ENCODE results near the gene TESMIN. TPM values are rescaled to one million over a fixed set of nuclear protein-coding genes. Genes with fewer than 3 reads are reported as not detected.

The TESMIN gene
- total and polyA plus RNA-seq, 9 donors = 0.09 to 0.71 (median 0.44) TPM

DNA sequence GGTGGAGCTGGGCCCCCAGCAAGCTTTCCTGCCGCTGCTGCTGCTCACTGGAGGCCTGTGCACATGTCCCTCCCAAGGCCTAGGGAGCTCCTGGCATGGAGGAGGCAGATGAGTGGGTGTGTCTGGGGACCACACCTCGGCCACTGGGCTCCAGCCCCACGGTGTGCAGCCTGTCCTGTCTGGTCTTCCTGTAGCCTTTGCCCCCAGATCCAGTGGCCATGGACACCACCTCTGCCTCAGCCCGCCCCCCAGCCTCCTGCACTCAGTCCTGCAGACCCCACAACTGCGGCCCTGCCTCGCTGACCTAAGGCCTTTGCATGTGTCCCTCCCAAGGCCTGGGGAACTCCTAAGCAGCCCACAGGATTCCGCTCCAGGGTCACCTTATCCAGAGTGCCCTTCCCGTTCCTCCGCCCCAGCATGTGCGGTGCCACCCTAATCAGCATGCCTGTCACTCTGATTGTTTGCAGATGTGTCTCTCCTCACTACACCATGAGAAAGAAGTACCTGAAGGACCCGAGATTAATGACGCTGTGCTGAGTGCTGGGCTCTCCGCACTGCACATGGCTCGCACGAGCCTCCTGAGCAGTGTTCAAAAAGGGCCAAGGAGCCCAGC lies 58.3 kb downstream of the TESMIN start:
- WGBS (ENCODE audit: insufficient coverage) = 62% methylated on average over 14 of the region's 15 CpGs
- H3K27me3 ChIP-seq (ENCODE audit: control insufficient read depth, insufficient read depth, low read length) = peaks cover 20% of the 10 kb centered on the region

GRCh38 chr11:68692115-68692514 lies 59.2 kb downstream of the TESMIN start:
- no peak overlapping the region for H3K27ac ChIP-seq (ENCODE audit: low read length)
- H3K9me3 ChIP-seq (replicated peaks; ENCODE audit: control insufficient read depth, low read depth, low read length) = peaks cover 3% of the 10 kb centered on the region
- H3K27me3 ChIP-seq (ENCODE audit: control insufficient read depth, insufficient read depth, low read length) = peaks cover 25% of the 10 kb centered on the region
- H3K36me3 ChIP-seq (ENCODE audit: control insufficient read depth, insufficient read depth, low read length) = no peaks in the 10 kb centered on the region
- H3K4me3 ChIP-seq (ENCODE audit: low read length) = no peak overlapping the region
- peaks cover 6% of the 10 kb centered on the region for H3K4me1 ChIP-seq (ENCODE audit: control insufficient read depth, insufficient read depth, low read length)
- 85% methylated on average over 5 of the region's 10 CpGs for WGBS (ENCODE audit: insufficient coverage)
- DNase-seq = no peak

More for the DNA sequence above, 58.3 kb downstream of the TESMIN start:
- DNase-seq = no peak
- H3K27ac ChIP-seq (ENCODE audit: low read length) = no peak overlapping the region
- H3K9me3 ChIP-seq (replicated peaks; ENCODE audit: control insufficient read depth, low read depth, low read length) = peaks cover 3% of the 10 kb centered on the region
- no peak overlapping the region for H3K4me3 ChIP-seq (ENCODE audit: low read length)
- no peaks in the 10 kb centered on the region for H3K4me1 ChIP-seq (ENCODE audit: control insufficient read depth, insufficient read depth, low read length)
- no peaks in the 10 kb centered on the region for H3K36me3 ChIP-seq (ENCODE audit: control insufficient read depth, insufficient read depth, low read length)

DNA sequence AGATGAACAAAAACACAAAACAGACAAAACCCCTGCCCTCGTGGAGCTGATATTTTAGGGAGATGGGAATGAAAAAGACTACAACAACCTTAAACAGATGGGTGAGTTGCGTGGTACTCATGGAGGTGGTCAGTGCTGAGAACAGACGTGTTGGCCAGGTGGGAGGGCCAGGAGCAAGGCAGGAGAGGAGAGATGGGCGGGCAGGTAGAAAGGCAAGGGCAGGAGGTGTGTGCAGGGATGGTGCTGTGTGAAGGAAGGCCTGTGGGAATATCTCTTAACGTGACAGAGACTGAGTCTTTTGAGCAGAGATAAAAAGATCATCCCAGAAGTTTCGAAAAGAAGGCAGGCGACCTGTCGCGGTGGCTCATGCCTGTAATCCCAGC lies 59.9 kb downstream of the TESMIN start:
- peaks cover 33% of the 10 kb centered on the region for H3K27me3 ChIP-seq (ENCODE audit: control insufficient read depth, insufficient read depth, low read length)

GRCh38 chr11:68690671-68691401 lies 60.5 kb downstream of the TESMIN start:
- peaks cover 7% of the 10 kb centered on the region for H3K4me1 ChIP-seq (ENCODE audit: control insufficient read depth, insufficient read depth, low read length)
- DNase-seq = no peak
- peaks cover 36% of the 10 kb centered on the region for H3K27me3 ChIP-seq (ENCODE audit: control insufficient read depth, insufficient read depth, low read length)
- 46% methylated on average over 8 of the region's 16 CpGs for WGBS (ENCODE audit: insufficient coverage)
- H3K9me3 ChIP-seq (replicated peaks; ENCODE audit: control insufficient read depth, low read depth, low read length) = no peaks in the 10 kb centered on the region
- H3K4me3 ChIP-seq (ENCODE audit: low read length) = no peak overlapping the region
- no peaks in the 10 kb centered on the region for H3K36me3 ChIP-seq (ENCODE audit: control insufficient read depth, insufficient read depth, low read length)
- no peak overlapping the region for H3K27ac ChIP-seq (ENCODE audit: low read length)

More for the DNA sequence above, 59.9 kb downstream of the TESMIN start:
- H3K4me3 ChIP-seq (ENCODE audit: low read length) = no peak overlapping the region
- 77% methylated on average over 4 of the region's 9 CpGs for WGBS (ENCODE audit: insufficient coverage)
- no peaks in the 10 kb centered on the region for H3K9me3 ChIP-seq (replicated peaks; ENCODE audit: control insufficient read depth, low read depth, low read length)
- DNase-seq = no peak
- no peak overlapping the region for H3K27ac ChIP-seq (ENCODE audit: low read length)
- H3K4me1 ChIP-seq (ENCODE audit: control insufficient read depth, insufficient read depth, low read length) = peaks cover 7% of the 10 kb centered on the region
- no peaks in the 10 kb centered on the region for H3K36me3 ChIP-seq (ENCODE audit: control insufficient read depth, insufficient read depth, low read length)

DNA sequence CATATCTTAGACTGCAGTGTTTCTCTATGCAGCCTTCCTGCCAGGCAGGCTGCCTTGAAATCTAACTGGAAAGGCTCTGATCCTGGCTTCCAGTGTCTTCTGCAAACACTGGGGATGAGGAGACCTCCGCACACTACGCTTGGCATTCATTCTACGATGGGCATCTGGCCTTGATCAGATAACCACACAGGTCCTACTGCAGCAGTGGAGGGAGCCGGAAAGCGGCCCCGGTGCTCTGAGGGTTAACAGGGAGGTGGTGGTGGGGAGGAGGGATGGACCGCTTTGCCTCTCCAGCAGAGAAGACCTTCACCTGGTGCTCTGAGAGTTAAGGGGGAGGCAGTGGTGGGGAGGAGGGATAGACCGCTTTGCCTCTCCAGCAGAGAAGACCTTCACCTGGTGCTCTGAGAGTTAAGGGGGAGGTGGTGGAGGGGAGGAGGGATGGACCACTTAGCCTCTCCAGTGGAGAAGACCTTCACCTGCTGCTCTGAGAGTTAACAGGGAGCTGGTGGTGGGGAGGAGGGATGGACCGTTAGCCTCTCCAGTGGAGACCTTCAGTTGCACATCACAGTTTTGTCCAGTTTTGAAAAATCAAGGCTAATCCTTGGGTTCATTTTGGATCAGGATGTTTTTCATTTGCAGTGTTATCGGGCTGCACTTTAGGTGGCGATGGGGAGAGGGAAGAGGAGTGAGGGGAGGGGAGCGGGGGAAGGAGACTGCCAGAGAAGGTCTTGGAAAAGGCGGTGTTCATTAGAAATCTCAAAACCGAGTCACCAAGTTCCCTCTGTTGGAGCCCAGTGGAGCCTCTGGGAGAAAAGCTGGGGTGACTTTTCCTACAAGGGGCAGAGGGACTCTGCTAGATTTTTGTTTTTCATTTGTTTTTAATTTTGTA lies 61.3 kb downstream of the TESMIN start:
- DNase-seq = no peak

GRCh38 chr11:68688881-68689280 lies 62.4 kb downstream of the TESMIN start:
- WGBS (ENCODE audit: insufficient coverage) = 77% methylated on average over 11 of the region's 12 CpGs
- H3K27me3 ChIP-seq (ENCODE audit: control insufficient read depth, insufficient read depth, low read length) = peaks cover 51% of the 10 kb centered on the region

More for the DNA sequence above, 61.3 kb downstream of the TESMIN start:
- Histone ChIP-seq H3K27me3 (ENCODE audit: control insufficient read depth, insufficient read depth, low read length) (peaks cover 41% of the 10 kb centered on the region), H3K4me1 (ENCODE audit: control insufficient read depth, insufficient read depth, low read length) (peaks cover 8% of the 10 kb centered on the region), H3K9me3 (replicated peaks; ENCODE audit: control insufficient read depth, low read depth, low read length) (no peaks in the 10 kb centered on the region), H3K27ac (ENCODE audit: low read length) (no peak overlapping the region), H3K36me3 (ENCODE audit: control insufficient read depth, insufficient read depth, low read length) (no peaks in the 10 kb centered on the region), H3K4me3 (ENCODE audit: low read length) (no peak overlapping the region)
- WGBS (ENCODE audit: insufficient coverage) = 57% methylated on average over 11 of the region's 14 CpGs

GRCh38 chr11:68687986-68688385 lies 63.3 kb downstream of the TESMIN start:
- Histone ChIP-seq H3K9me3 (replicated peaks; ENCODE audit: control insufficient read depth, low read depth, low read length) (no peaks in the 10 kb centered on the region), H3K27ac (ENCODE audit: low read length) (no peak overlapping the region), H3K36me3 (ENCODE audit: control insufficient read depth, insufficient read depth, low read length) (no peaks in the 10 kb centered on the region), H3K27me3 (ENCODE audit: control insufficient read depth, insufficient read depth, low read length) (peaks cover 60% of the 10 kb centered on the region), H3K4me3 (ENCODE audit: low read length) (no peak overlapping the region), H3K4me1 (ENCODE audit: control insufficient read depth, insufficient read depth, low read length) (peaks cover 20% of the 10 kb centered on the region)
- 74% methylated on average over 14 of the region's 14 CpGs for WGBS (ENCODE audit: insufficient coverage)
- DNase-seq = no peak

More at GRCh38 chr11:68688881-68689280, 62.4 kb downstream of the TESMIN start:
- no peak for DNase-seq
- Histone ChIP-seq H3K36me3 (ENCODE audit: control insufficient read depth, insufficient read depth, low read length) (no peaks in the 10 kb centered on the region), H3K4me3 (ENCODE audit: low read length) (no peak overlapping the region), H3K27ac (ENCODE audit: low read length) (no peak overlapping the region), H3K4me1 (ENCODE audit: control insufficient read depth, insufficient read depth, low read length) (peaks cover 17% of the 10 kb centered on the region), H3K9me3 (replicated peaks; ENCODE audit: control insufficient read depth, low read depth, low read length) (no peaks in the 10 kb centered on the region)

DNA sequence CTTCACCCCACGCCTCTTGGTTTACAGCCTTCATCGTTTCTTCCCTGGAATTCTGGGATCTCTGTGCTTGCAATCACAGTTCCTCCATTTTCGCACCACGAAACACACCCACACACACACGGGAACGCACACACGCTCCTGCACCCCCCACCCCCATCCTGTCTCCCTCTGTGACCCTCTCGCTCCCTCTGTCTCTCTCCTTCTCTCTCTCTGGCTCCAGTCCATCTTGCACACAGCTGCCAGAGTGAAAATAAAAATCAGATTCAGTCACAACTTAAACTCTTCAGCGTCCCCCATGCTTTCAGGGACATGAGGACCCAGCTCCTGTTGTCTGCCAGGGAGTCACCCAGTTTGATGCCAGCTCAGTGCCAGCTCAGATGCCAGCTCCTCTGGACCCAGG lies 64.0 kb downstream of the TESMIN start:
- Histone ChIP-seq H3K9me3 (replicated peaks; ENCODE audit: control insufficient read depth, low read depth, low read length) (no peaks in the 10 kb centered on the region), H3K4me3 (ENCODE audit: low read length) (no peak overlapping the region), H3K36me3 (ENCODE audit: control insufficient read depth, insufficient read depth, low read length) (no peaks in the 10 kb centered on the region), H3K4me1 (ENCODE audit: control insufficient read depth, insufficient read depth, low read length) (peaks cover 20% of the 10 kb centered on the region), H3K27me3 (ENCODE audit: control insufficient read depth, insufficient read depth, low read length) (peaks cover 66% of the 10 kb centered on the region), H3K27ac (ENCODE audit: low read length) (no peak overlapping the region)
- DNase-seq = peak; percentile 46
- 13% methylated on average over 9 of the region's 9 CpGs for WGBS (ENCODE audit: insufficient coverage)

GRCh38 chr11:68686486-68686885 lies 64.8 kb downstream of the TESMIN start:
- H3K4me1 ChIP-seq (ENCODE audit: control insufficient read depth, insufficient read depth, low read length) = peaks cover 20% of the 10 kb centered on the region
- H3K27ac ChIP-seq (ENCODE audit: low read length) = no peak overlapping the region
- H3K9me3 ChIP-seq (replicated peaks; ENCODE audit: control insufficient read depth, low read depth, low read length) = no peaks in the 10 kb centered on the region
- no peak overlapping the region for H3K4me3 ChIP-seq (ENCODE audit: low read length)
- WGBS (ENCODE audit: insufficient coverage) = 84% methylated on average over 9 of the region's 12 CpGs
- no peaks in the 10 kb centered on the region for H3K36me3 ChIP-seq (ENCODE audit: control insufficient read depth, insufficient read depth, low read length)
- peaks cover 66% of the 10 kb centered on the region for H3K27me3 ChIP-seq (ENCODE audit: control insufficient read depth, insufficient read depth, low read length)
- no peak for DNase-seq
